ENCODE measurements around the gene INSR.
A peak's percentile ranks its signal among the peaks of the same experiment; 100 is the strongest.
"Not testable (repeated sequence)": the region's sequence is repeated elsewhere in the genome, so short reads cannot be mapped to it uniquely, and the experiment has no call there.

Gene INSR

GRCh38 chr19:7188698-7189629 lies 105.2 kb downstream of the INSR start:
- DNase-seq = peak; percentile 0 to 93 (median 72)

- DNase-seq = no peak
These were observed 106.4 kb downstream of the INSR start for GRCh38 chr19:7187605-7188339.

GRCh38 chr19:7182489-7182888 lies 111.7 kb downstream of the INSR start:
- no peak for DNase-seq

- DNase-seq = no peak
These were observed 114.3 kb downstream of the INSR start for GRCh38 chr19:7179917-7180306.

- DNase-seq = peak in 1 of 3 experiments; percentile 61
These were observed 116.3 kb downstream of the INSR start for GRCh38 chr19:7177926-7178325.

GRCh38 chr19:7176792-7177191 lies 117.4 kb downstream of the INSR start:
- DNase-seq = no peak

GRCh38 chr19:7172794-7173193 lies 121.4 kb downstream of the INSR start:
- no peak for DNase-seq

- no peak for DNase-seq
These were observed 123.2 kb downstream of the INSR start for GRCh38 chr19:7170983-7171382.

GRCh38 chr19:7168941-7169340 lies 125.3 kb downstream of the INSR start:
- DNase-seq = no peak

- no peak for DNase-seq
These were observed 132.9 kb downstream of the INSR start for GRCh38 chr19:7161292-7161691.

- peak in 1 of 3 experiments; percentile 14 for DNase-seq
These were observed 134.9 kb downstream of the INSR start for GRCh38 chr19:7159105-7159933.

- no peak for DNase-seq
These were observed 141.2 kb downstream of the INSR start for GRCh38 chr19:7153022-7153421.

- DNase-seq = no peak
These were observed 141.6 kb downstream of the INSR start for GRCh38 chr19:7152568-7152967.

GRCh38 chr19:7149956-7150705 lies 144.1 kb downstream of the INSR start:
- peak in 2 of 3 experiments; percentile 40 to 50 for DNase-seq

- not testable (repeated sequence) for DNase-seq
These were observed 147.0 kb downstream of the INSR start for GRCh38 chr19:7147119-7147675.

- not testable (repeated sequence) for DNase-seq
These were observed 148.1 kb downstream of the INSR start for GRCh38 chr19:7146086-7146485.

GRCh38 chr19:7145494-7145893 lies 148.7 kb downstream of the INSR start:
- DNase-seq = no peak

- no peak for DNase-seq
These were observed 151.4 kb downstream of the INSR start for GRCh38 chr19:7142771-7143170.

- no peak for DNase-seq
These were observed 154.1 kb downstream of the INSR start for GRCh38 chr19:7140137-7140536.

GRCh38 chr19:7139095-7139494 lies 155.1 kb downstream of the INSR start:
- no peak for DNase-seq

- DNase-seq = no peak
These were observed 155.8 kb downstream of the INSR start for GRCh38 chr19:7138402-7138801.

- no peak for DNase-seq
These were observed 157.1 kb downstream of the INSR start for GRCh38 chr19:7137120-7137519.

Measured in NCI-H1417 (cell line).